Fibroblast of pulmonary artery (primary cell): ENCODE results near the gene S100A10.

ENCODE experiments used
- DNase-seq: peaks from one replicate; pipeline ENCODE4 v3.0.0-alpha.2; 2010; ENCODE audit warnings: low read depth
- H3K4me3 ChIP-seq: replicated peaks from 2 replicates; pipeline ENCODE4 v1.5.1; 2011; ENCODE audit warnings: low read depth, mild to moderate bottlenecking, control low read depth, low read length, moderate library complexity
- CTCF ChIP-seq: IDR thresholded peaks from 2 replicates; pipeline ENCODE4 v1.5.1; 2011; ENCODE audit warnings: mild to moderate bottlenecking, control low read depth, low read length, inconsistent platforms; ENCODE audit errors: missing control alignments

Gene S100A10

GRCh38 chr1:151956957-151957497 is 36.6 kb downstream of the S100A10 start:
- DNase-seq: no peak
- TF ChIP-seq CTCF: no peak
- H3K4me3 ChIP-seq: no peak overlapping the region

- no peak overlapping the region for H3K4me3 ChIP-seq
- no peak for DNase-seq
- no peak for TF ChIP-seq CTCF
Measured at GRCh38 chr1:151953409-151954094, 40.1 kb downstream of the S100A10 start.

DNA sequence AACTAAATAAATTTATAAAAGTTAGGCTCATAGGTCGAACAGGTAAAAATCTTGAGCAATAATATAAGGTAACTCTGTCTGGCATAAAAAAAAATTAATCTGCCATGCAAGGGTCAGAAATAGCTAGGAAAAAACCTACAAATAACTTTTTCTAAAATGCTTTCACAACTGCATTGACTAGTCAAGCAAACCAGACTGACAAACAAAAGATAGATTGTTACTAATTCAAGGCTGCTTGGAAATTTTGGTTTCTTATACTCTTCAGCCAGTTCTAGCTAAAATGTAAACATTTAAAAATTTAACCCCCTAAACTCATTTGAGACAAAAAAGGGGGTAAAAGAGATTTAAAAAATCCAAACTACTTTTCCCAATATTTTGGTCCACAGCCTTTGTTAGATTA is 40.8 kb downstream of the S100A10 start:
- no peak for DNase-seq
- H3K4me3 ChIP-seq: no peak overlapping the region
- no peak for TF ChIP-seq CTCF

GRCh38 chr1:151949371-151950193 is 44.1 kb downstream of the S100A10 start:
- H3K4me3 ChIP-seq: no peak overlapping the region
- TF ChIP-seq CTCF: no peak
- DNase-seq: no peak

DNA sequence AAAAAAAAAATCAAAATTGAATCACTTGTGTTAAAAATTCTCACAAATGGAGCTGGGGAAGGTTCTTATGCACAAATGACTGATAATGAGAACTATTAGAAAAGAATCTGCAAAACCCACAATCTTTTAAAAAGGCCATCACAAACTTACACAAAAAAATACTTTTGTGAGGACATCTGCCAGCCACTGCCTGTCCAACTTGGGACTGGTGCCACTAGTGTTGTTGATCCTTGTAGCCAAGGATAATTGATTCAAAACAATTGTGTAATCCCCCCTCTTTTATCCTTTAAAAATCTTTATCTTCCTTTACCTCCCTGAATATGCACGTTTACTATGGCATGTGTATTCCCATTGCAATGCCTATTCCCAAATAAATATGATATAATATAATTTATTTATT is 45.2 kb downstream of the S100A10 start:
- no peak overlapping the region for H3K4me3 ChIP-seq
- DNase-seq: no peak
- no peak for TF ChIP-seq CTCF

- H3K4me3 ChIP-seq: no peak overlapping the region
- TF ChIP-seq CTCF: no peak
- DNase-seq: no peak
Measured at GRCh38 chr1:151947140-151947539, 46.5 kb downstream of the S100A10 start.
